Testis (tissue), 2 donors: Measurements from ENCODE around the gene SUSD2.

Source experiments
- POLR2A ChIP-seq: fragments of 450-650 bp; IDR thresholded peaks from one replicate; pipeline ENCODE4 v1.6.1; 2017; ENCODE audit warnings: antibody characterized with exemption, mild to moderate bottlenecking, moderate library complexity
- TF ChIP-seq, protein P1 (sequence below), 3 experiments: fragments of 450-650 bp in 2 of 3; fragments of 200-600 bp in 1 of 3; sonication (generic) in 1 of 3; IDR thresholded peaks; one replicate each; pipeline ENCODE4 v1.5.1; 2016 to 2019; ENCODE audit warnings: antibody characterized with exemption in 3 of 3, mild to moderate bottlenecking in 2 of 3, moderate library complexity in 1 of 3

DNA sequence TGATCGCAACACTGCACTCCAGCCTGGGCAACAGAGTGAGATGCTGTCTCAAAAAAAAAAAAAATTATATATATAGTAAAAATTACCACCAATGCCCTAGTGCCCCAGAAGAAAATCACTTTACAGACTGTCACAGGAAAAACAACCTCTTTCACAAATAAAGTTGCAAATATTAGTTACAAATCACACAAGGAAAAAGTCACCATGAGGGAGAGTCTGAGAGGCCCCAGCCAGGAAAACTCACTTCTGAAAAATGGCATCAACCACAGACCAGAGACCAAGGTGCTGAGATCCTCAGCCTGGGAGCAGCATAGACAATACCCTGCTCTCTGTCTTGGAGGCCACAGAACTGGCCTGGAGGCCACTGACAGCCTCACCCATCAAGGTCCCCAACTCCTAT, 43.2 kb downstream of the SUSD2 start:
- TF ChIP-seq, protein P1, sequence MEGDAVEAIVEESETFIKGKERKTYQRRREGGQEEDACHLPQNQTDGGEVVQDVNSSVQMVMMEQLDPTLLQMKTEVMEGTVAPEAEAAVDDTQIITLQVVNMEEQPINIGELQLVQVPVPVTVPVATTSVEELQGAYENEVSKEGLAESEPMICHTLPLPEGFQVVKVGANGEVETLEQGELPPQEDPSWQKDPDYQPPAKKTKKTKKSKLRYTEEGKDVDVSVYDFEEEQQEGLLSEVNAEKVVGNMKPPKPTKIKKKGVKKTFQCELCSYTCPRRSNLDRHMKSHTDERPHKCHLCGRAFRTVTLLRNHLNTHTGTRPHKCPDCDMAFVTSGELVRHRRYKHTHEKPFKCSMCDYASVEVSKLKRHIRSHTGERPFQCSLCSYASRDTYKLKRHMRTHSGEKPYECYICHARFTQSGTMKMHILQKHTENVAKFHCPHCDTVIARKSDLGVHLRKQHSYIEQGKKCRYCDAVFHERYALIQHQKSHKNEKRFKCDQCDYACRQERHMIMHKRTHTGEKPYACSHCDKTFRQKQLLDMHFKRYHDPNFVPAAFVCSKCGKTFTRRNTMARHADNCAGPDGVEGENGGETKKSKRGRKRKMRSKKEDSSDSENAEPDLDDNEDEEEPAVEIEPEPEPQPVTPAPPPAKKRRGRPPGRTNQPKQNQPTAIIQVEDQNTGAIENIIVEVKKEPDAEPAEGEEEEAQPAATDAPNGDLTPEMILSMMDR (IDR thresholded peaks at IDR 0.05): no peak
- no peak for TF ChIP-seq POLR2A
